HG02642 (cell line): Measurements from ENCODE around the gene BID.

Experiments used
- ATAC-seq: cut with Tn5 transposase; IDR thresholded peaks from one replicate; pipeline ENCODE4 v1.9.1; 2021; ENCODE audit warnings: mild to moderate bottlenecking; ENCODE audit not compliant: unreplicated experiment, poor library complexity

The BID gene

GRCh38 chr22:17804331-17805080 is 30.2 kb upstream of the BID start:
- ATAC-seq = no peak

DNA sequence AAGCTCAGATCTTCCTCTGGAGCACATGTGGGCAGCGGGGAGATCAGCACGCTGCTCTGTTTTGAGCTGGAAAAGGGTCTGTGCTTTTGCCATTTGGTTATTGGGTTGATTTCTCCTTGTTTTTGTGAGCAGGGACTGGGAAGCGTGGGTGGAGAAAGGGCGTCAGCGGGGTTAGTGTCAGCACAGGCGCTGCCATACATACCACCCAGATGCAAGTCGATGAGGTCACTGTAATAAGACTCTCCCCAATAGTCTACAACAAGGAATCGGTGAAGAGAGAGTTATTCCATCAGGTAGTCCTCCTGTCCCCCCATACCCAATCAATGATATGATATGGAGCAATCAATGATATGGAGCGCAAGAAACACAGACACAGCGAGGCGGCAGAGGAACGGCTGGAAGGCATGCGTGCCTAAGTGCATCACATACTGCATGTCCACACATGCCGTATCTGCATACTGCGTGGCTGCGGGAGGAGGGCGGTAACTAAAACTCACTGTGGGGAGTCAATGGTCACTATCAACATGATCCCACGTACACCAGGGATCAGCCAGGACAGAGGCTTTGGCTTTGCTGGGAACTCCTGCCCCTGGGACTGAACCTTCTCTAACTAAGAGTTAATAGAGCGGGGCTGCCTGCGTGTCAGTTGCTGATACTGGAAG is 29.5 kb upstream of the BID start:
- no peak for ATAC-seq

DNA sequence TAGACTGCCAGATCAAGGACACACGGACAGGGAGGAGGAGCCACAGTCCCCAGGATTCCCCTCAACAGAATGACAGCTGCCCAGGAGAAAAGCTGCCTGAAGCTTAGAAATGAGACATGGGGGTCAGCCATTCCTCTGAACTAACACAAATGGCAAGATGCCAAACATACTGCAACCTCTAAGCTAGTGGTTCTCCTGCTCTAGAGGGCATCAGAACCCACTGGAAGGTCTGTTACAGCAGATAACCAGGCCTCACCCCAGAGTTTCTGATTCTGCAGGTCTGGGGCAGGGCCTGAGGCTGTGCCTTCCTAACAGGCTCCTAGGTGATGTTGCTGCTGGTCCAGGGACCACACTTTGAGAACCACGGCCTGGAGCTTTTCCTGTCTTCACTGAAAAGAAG is 28.6 kb upstream of the BID start:
- no peak for ATAC-seq

DNA sequence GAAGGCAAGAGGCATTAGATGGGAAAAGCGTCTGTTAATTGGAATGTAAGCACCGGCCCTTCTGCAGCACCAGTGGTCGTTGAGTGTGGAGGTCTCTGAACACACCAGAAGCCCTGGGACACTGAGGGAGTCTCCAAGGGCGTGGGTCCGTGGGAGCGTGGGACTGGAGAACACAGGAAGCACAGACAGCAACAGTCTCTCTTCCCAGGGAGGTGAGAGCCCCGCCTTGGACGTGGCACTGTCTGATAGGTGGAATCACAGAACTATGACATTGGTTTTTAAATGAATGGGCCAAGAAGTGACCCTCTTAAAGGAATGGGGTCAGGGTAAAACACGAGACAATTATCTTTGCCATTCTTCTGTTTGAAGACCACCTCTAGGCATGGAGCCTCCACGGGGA is 28.1 kb upstream of the BID start:
- no peak for ATAC-seq

DNA sequence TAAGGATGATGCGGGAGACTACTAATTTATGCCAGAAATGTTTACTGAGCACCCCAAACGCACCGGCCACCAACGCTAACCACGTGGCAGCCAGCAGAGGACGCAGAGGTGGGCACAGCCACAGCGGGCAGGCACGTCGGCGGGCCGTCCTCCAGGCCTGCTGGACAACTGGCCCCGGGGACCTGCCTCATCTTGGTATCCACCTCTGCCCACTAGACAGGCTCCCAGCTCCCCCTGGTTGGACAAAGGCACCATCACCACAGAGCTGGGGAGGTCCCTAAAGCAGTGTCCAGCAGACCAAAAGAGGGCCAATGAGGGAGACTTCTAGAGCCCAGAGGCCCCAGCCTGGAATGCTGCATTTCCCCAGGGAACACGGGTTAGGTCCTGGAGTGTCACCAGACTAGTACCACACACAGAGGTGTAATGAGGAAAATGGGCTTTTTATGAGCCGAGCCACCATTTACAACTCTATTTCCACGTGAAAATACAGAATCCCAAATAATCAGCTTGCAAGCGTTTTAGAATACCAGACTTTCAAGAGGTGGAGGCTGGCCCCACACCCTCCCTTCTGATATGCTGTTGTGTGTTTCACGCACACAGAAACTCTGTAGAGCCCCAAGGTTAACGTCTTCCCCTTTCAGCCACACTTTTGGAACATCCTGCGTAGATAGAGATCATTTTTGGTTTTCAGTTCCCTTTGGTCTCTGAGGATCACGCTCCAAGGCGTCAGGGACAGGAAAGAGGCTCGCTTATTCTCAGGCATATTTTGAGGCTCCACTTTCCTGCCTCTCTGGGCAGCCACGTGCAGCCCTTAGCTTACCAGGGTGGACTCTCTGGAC is 23.7 kb upstream of the BID start:
- ATAC-seq = peak; percentile 44

DNA sequence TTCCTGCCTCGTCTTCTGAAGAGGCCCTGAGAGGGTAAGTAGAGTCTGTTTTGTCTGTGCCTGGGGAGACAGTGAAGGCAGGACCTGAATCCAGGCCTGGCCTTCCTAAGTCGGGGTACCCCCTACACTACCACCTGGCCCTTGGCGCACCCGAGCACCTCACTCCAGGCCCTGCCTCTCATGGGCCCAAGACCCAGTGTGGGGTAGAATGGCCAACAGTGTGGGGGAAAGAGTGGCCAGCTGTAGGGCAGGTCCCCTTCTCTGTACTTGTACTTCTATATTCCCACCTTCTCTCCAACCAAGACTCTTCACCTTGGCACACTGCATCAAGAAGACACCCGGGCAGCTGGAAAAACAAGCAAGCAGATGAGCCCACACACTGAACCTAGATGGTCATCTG is 22.4 kb upstream of the BID start:
- ATAC-seq = no peak

DNA sequence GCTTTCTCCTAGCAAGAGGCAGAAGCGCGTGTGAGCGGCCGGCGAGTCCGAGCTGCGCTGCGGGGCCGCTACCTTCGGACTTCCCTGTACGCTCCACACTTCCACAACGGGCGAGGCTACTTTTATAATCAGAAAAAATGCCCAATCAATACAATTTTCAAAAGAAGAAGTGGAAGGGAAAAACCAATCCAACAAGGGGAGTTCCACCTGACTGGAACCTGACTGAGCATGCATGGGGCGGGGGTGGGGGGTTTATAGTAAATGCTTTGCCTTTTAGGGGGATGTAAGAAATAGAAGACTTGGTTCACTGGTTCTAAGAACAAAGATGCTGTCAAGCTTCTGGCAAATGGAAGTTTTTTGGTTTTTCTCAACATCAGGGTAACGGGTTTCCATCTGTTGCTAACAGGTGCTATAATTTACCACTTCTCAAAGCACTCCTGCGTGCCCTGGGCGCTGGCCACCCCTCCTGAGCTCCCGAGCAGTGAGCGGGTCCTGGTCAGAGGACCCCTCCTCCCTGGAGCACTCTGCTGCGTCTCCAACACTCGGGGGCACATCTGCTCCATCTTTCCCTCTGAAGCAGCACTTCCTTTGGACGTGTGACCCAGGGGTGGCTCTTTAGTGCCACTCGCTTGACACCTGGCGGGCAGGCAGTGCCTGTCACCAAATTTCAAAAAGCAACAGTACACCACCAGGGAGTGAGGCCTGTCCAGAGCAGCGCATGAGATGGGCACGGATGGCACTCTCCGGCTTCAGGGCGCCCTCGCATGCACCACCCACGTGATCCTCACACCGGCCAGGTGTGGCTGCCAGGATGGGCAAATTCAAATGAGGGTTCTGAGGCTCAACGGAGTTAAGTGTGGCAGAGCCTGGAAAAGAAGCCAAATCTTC is 21.6 kb upstream of the BID start:
- ATAC-seq = no peak

- no peak for ATAC-seq
These were observed 20.7 kb upstream of the BID start for GRCh38 chr22:17794726-17795542.

- no peak for ATAC-seq
These were observed 18.7 kb upstream of the BID start for GRCh38 chr22:17792854-17793434.

DNA sequence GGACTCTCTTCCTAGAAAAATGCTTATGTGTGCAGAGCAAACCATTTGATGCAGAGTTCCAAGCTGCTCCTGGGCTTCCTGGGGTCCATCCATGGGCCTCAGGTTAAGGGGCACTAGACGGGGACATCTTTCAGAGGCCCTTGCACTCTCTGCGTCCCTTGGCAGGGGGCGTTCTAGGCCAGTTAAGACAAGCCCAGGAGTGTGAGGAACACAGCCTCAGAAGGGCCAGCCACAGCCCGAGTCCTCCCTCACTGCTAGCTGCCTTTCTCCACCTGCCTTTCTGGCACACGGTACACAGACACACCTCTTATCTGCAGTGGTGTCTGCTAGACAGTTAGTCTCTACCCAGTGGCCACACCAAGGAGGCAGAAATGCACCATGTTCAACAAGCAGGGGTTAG is 18.0 kb upstream of the BID start:
- no peak for ATAC-seq

- ATAC-seq = no peak
These were observed 16.9 kb upstream of the BID start for GRCh38 chr22:17791196-17791595.

GRCh38 chr22:17789379-17790200 is 15.3 kb upstream of the BID start:
- ATAC-seq = no peak

DNA sequence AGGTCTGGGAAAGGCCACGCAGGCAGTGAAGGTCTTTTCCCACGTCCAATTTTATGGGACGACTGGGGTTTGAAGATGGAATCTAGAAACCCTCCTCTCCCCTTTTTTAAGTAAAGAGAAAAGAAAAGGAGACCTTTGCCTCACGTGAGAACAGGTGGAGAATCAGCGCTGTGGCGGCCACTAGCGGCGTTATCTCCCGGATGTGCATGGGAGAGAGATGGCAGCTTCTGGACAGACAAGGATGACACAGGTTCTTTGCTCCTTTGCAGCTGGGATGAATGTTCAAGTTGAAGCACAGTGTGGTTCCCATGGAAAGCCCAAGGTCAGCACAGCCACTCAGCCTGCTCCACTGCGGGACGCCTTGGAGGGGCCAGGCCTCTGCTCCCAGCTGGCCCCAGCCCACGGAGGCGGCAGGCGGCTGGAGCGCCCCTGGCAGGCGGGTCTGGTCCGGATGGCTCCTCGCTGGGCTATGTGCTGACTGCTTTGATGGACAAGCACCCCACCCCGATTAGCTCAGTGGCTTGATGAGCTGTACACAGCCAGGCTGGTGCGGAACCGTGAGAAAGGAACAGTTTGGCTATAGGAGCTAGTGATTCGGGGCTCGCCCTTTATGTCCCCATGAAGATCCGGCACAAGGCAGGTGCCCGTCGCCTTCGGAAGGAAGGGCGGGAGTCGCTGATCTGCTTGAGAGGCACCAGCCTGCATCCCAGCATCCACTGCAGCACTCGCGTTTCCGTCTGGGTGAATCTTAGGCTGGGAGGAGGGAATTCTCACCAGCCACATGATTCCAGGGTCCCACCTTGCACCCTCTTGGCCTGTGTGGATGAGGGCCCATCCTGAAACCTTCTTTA is 14.5 kb upstream of the BID start:
- no peak for ATAC-seq

GRCh38 chr22:17787716-17788330 is 13.6 kb upstream of the BID start:
- ATAC-seq = no peak

DNA sequence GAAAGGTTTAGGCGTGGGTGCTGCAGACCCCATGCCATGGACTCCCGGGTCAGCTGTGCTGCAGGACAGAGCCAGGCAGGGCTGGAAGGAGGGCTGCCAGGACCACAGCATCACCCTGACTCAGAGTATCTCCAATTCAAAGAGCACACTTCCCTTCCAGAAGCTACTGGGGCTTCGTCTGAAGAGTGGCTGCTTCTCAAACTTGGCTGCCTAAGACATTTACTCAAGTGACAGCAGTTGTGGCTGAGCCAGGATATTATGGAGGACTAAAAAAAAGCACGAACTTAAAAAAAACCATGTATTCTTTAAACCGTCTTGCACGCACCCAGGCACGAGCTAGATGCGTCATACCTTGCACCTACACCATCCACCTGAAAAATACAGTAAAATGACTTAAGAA is 13.0 kb upstream of the BID start:
- ATAC-seq = no peak

DNA sequence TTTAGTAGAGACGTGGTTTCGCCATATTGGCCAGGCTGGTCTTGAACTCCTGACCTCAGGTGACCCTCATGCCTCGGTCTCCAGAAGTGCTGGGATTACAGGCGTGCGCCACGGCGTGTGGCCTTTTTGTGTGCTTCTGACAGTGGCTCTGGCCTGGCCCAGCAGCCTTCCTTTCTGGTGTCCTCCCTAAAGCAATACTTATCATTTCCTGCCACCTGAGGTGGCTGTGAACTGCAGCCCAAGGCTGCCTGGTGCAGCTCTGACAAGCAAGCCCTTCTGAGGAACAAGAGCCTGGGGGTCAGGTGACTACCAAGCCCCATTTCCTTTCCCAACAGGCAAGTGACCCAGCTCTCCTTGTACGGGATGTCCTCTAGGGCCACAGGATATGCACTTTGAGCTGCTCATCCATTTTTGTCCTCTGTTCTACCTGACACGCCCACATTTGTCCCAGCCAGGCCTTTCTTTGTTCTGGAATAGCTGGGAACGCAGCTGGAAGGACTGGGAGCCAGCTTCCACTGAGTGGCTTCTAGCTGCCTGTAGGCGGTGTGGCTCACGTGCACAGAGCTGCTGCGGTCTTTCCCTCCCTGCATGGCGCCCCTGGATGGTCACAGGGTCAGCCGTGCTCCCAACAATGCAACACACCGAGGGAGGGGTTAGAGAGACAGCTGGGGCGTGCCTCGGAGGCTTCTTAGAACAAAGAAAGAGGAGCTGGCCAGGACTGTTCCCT is 12.3 kb upstream of the BID start:
- ATAC-seq = no peak
